HEK293T (cell line): ENCODE results near the gene TADA2B.

Source experiments
- ARNT ChIP-seq: fragments of 450-650 bp; IDR thresholded peaks from 2 replicates; pipeline ENCODE4 v1.6.1; 2017; ENCODE audit warnings: mild to moderate bottlenecking
- BHLHE40 ChIP-seq: fragments of 450-650 bp; IDR thresholded peaks from 2 replicates; pipeline ENCODE4 v1.6.1; 2016; ENCODE audit warnings: mild to moderate bottlenecking, moderate library complexity, borderline replicate concordance
- ELF4 ChIP-seq: fragments of 450-650 bp; IDR thresholded peaks from 2 replicates; pipeline ENCODE4 v1.6.1; 2017; ENCODE audit warnings: antibody characterized with exemption
- FOXA1 ChIP-seq: fragments of 450-650 bp; IDR thresholded peaks from 2 replicates; pipeline ENCODE4 v1.6.1; 2016; ENCODE audit warnings: mild to moderate bottlenecking
- FOXK2 ChIP-seq: fragments of 450-650 bp; IDR thresholded peaks from 2 replicates; pipeline ENCODE4 v1.6.1; 2016; ENCODE audit warnings: mild to moderate bottlenecking
- FOXM1 ChIP-seq: fragments of 450-650 bp; IDR thresholded peaks from 2 replicates; pipeline ENCODE4 v1.6.1; 2017; ENCODE audit warnings: mild to moderate bottlenecking, borderline replicate concordance
- HDGF ChIP-seq: fragments of 450-650 bp; IDR thresholded peaks from 2 replicates; pipeline ENCODE4 v1.6.1; 2017; ENCODE audit warnings: antibody characterized with exemption, borderline replicate concordance
- SP1 ChIP-seq: fragments of 450-650 bp; IDR thresholded peaks from 2 replicates; pipeline ENCODE4 v1.6.1; 2017
- SUZ12 ChIP-seq: fragments of 450-650 bp; IDR thresholded peaks from 2 replicates; pipeline ENCODE4 v1.6.1; 2016; ENCODE audit warnings: mild to moderate bottlenecking
- TARDBP ChIP-seq: fragments of 450-650 bp; IDR thresholded peaks from 2 replicates; pipeline ENCODE4 v1.6.1; 2016
- ZNF384 ChIP-seq: fragments of 450-650 bp; IDR thresholded peaks from 2 replicates; pipeline ENCODE4 v1.6.1; 2016
- TF ChIP-seq, protein P1 (sequence below): fragments of 450-650 bp; IDR thresholded peaks from 2 replicates; pipeline ENCODE4 v1.6.1; 2016

GRCh38 chr4:6996481-6996880, 46.7 kb upstream of the TADA2B start:
- TF ChIP-seq SUZ12 (no peak), TARDBP (no peak), FOXM1 (no peak), HDGF (no peak), SP1 (no peak), ZNF384 (no peak), ELF4 (no peak), BHLHE40 (no peak), ARNT (no peak), FOXK2 (no peak), FOXA1 (no peak)
- TF ChIP-seq, protein P1, sequence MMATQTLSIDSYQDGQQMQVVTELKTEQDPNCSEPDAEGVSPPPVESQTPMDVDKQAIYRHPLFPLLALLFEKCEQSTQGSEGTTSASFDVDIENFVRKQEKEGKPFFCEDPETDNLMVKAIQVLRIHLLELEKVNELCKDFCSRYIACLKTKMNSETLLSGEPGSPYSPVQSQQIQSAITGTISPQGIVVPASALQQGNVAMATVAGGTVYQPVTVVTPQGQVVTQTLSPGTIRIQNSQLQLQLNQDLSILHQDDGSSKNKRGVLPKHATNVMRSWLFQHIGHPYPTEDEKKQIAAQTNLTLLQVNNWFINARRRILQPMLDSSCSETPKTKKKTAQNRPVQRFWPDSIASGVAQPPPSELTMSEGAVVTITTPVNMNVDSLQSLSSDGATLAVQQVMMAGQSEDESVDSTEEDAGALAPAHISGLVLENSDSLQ, result no peak
